Hepatocyte (in vitro differentiated cells): ENCODE data around the gene MACROD2. TPM values are rescaled to one million over a fixed set of nuclear protein-coding genes. Genes with fewer than 3 reads are reported as not detected.

ENCODE experiments used
- DNase-seq: peaks from one replicate; pipeline ENCODE4 v3.0.0-alpha.2; 2016; ENCODE audit warnings: low spot score
- H2AFZ ChIP-seq: fragments of 200-600 bp; sonication (generic); 2 replicates; pipeline ENCODE4 v1.6.0; 2016; ENCODE audit warnings: antibody characterized with exemption, mild to moderate bottlenecking
- H3K27ac ChIP-seq: fragments of 200-600 bp; sonication (generic); 2 replicates; pipeline ENCODE4 v1.5.1; 2016; ENCODE audit warnings: mild to moderate bottlenecking
- H3K27me3 ChIP-seq: fragments of 200-600 bp; sonication (generic); 2 replicates; pipeline ENCODE4 v1.6.1; 2016
- H3K36me3 ChIP-seq: fragments of 200-600 bp; sonication (generic); replicated peaks from 2 replicates; pipeline ENCODE4 v1.5.1; 2016; ENCODE audit warnings: low read depth; ENCODE audit not compliant: insufficient read depth
- H3K4me1 ChIP-seq: fragments of 200-600 bp; sonication (generic); 2 replicates; pipeline ENCODE4 v1.5.1; 2016; ENCODE audit warnings: mild to moderate bottlenecking, moderate library complexity; ENCODE audit not compliant: insufficient read depth
- H3K4me2 ChIP-seq: fragments of 200-600 bp; sonication (generic); 2 replicates; pipeline ENCODE4 v1.6.0; 2016
- H3K4me3 ChIP-seq: fragments of 200-600 bp; sonication (generic); 2 replicates; pipeline ENCODE4 v1.5.1; 2016; ENCODE audit warnings: mild to moderate bottlenecking
- H3K79me2 ChIP-seq: fragments of 200-600 bp; sonication (generic); 2 replicates; pipeline ENCODE4 v1.6.0; 2017; ENCODE audit warnings: mild to moderate bottlenecking
- H3K9me2 ChIP-seq: fragments of 200-600 bp; sonication (generic); replicated peaks from 2 replicates; pipeline ENCODE4 v1.6.0; 2017; ENCODE audit warnings: mild to moderate bottlenecking; ENCODE audit not compliant: insufficient read depth
- H3K9me3 ChIP-seq: fragments of 200-600 bp; sonication (generic); 2 replicates; pipeline ENCODE4 v1.5.1; 2016; ENCODE audit warnings: low read depth, mild to moderate bottlenecking
- H4K20me1 ChIP-seq: fragments of 200-600 bp; sonication (generic); 2 replicates; pipeline ENCODE4 v1.6.0; 2016; ENCODE audit warnings: mild to moderate bottlenecking; ENCODE audit not compliant: insufficient read depth, poor library complexity, severe bottlenecking
- EZH2 ChIP-seq: fragments of 200-600 bp; sonication (generic); IDR thresholded peaks from 2 replicates; pipeline ENCODE4 v1.6.1; 2016; ENCODE audit warnings: antibody characterized with exemption, mild to moderate bottlenecking, borderline replicate concordance
- EZH2phosphoT487 ChIP-seq: fragments of 200-600 bp; sonication (generic); IDR thresholded peaks from one replicate; pipeline ENCODE4 v1.6.1; 2018; ENCODE audit warnings: antibody characterized with exemption, mild to moderate bottlenecking, low read depth, moderate library complexity; ENCODE audit not compliant: unreplicated experiment, severe bottlenecking
- WGBS: methylation state at CpG from one replicate; pipeline ENCODE4 v1.1.6; 2016; ENCODE audit warnings: low lambda C conversion rate; ENCODE audit errors: missing lambda C conversion rate; 5-methylcytosine and 5-hydroxymethylcytosine counted together
- polyA plus RNA-seq: library from polyadenylated mRNA; unstranded; fragments of >200 nt; fragmentation: Nextera tagmentation; extraction: Ambion mirVana; gene quantifications from 2 replicates; pipeline ENCODE4 v1.2.1, GENCODE V29; 2016
- total RNA-seq: library from RNA; depleted of rRNA; stranded (reverse); fragments of >200 nt; gene quantifications from 2 replicates; pipeline ENCODE4 v1.2.3, GENCODE V29; 2014
- TF ChIP-seq, protein P1 (sequence below): fragments of 200-600 bp; sonication (generic); IDR thresholded peaks from 2 replicates; pipeline ENCODE4 v1.5.1; 2016; ENCODE audit warnings: antibody characterized with exemption, mild to moderate bottlenecking; ENCODE audit not compliant: poor library complexity

MACROD2 gene
- total and polyA plus RNA-seq, 2 experiments from 2014 or later, result 2.4 to 3.1 TPM

DNA sequence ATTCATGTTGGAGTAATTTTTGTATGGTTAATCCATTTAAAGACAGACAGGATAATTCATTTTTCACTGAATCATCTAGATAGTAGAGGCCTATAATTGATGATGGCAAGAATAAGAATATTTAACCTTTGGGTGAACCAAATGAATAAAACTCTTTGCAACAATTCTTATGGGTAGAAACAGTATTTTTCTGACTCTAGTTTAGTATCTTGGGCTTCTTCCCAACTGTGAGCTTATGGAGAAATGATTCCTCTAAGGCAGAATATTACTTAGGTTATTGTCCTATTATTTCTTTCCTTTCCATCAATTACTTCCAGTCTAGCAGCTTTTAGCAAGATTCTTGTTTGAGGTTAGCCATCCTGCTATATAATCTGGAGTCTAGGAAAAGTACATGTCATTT lies 1077.0 kb downstream of the MACROD2 start:
- H3K9me2 ChIP-seq, result no peaks in the 10 kb centered on the region
- H2AFZ ChIP-seq, result no peak overlapping the region
- H3K27me3 ChIP-seq, result no peaks in the 10 kb centered on the region
- H3K4me3 ChIP-seq, result no peak overlapping the region
- no peak overlapping the region for H3K27ac ChIP-seq
- H3K79me2 ChIP-seq, result no peaks in the 10 kb centered on the region
- TF ChIP-seq, protein P1, sequence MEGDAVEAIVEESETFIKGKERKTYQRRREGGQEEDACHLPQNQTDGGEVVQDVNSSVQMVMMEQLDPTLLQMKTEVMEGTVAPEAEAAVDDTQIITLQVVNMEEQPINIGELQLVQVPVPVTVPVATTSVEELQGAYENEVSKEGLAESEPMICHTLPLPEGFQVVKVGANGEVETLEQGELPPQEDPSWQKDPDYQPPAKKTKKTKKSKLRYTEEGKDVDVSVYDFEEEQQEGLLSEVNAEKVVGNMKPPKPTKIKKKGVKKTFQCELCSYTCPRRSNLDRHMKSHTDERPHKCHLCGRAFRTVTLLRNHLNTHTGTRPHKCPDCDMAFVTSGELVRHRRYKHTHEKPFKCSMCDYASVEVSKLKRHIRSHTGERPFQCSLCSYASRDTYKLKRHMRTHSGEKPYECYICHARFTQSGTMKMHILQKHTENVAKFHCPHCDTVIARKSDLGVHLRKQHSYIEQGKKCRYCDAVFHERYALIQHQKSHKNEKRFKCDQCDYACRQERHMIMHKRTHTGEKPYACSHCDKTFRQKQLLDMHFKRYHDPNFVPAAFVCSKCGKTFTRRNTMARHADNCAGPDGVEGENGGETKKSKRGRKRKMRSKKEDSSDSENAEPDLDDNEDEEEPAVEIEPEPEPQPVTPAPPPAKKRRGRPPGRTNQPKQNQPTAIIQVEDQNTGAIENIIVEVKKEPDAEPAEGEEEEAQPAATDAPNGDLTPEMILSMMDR, result no peak
- TF ChIP-seq EZH2phosphoT487 (no peak), EZH2 (no peak)
- DNase-seq, result no peak
- H3K4me2 ChIP-seq, result no peak overlapping the region
- peaks cover 5% of the 10 kb centered on the region for H3K4me1 ChIP-seq
- no peaks in the 10 kb centered on the region for H3K36me3 ChIP-seq
- H3K9me3 ChIP-seq, result no peaks in the 10 kb centered on the region
- no peaks in the 10 kb centered on the region for H4K20me1 ChIP-seq

DNA sequence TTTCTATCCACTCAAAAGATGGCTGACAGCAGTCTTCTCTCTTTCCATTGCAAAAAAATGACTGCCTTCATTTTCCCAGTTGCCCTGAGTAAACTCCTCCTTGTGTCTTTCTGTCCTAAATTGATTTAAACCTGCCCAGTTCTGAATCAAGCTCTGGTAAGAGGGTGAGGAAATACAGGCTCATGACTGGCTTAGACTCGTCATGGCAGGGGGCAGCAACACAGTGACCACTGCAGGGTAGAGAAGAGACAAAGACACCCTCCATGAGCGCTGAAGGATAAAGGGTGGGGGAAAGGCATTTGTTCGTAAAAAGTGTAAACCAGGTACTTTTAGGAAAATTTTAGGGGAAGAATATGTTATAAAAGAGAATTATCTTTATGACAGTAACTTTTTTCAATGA lies 1080.3 kb downstream of the MACROD2 start:
- Histone ChIP-seq H3K4me1 (peaks cover 5% of the 10 kb centered on the region), H3K4me2 (no peak overlapping the region), H3K27me3 (no peaks in the 10 kb centered on the region), H3K27ac (no peak overlapping the region), H3K4me3 (no peak overlapping the region), H4K20me1 (no peaks in the 10 kb centered on the region), H3K79me2 (no peaks in the 10 kb centered on the region), H3K36me3 (no peaks in the 10 kb centered on the region), H3K9me3 (no peaks in the 10 kb centered on the region), H3K9me2 (no peaks in the 10 kb centered on the region), H2AFZ (no peak overlapping the region)
- no peak for DNase-seq
- 86% methylated on average over 3 of the region's 3 CpGs for WGBS
- no peak for TF ChIP-seq EZH2
- TF ChIP-seq, protein P1, result no peak
- TF ChIP-seq EZH2phosphoT487, result no peak

DNA sequence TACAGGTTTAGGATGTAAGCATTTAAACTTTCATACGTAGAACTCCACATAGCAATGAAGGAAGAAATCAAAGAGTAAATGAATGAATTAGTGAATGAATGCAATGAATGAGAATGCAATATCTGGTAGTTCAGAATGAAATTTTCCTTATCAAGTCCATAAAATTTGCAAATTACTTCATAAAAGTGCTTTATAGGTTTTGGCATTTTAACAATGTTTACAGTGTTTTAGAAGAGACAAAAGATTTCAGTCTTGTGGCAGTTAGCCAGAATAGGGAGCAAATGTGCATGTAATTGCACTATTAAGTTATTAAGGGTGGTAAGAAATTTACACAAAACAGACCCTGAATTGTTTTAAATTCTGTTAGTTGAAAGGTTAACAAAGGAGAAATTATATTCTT lies 1081.5 kb downstream of the MACROD2 start:
- no peaks in the 10 kb centered on the region for H3K79me2 ChIP-seq
- no peaks in the 10 kb centered on the region for H3K27me3 ChIP-seq
- H3K9me2 ChIP-seq, result no peaks in the 10 kb centered on the region
- no peak for DNase-seq
- H2AFZ ChIP-seq, result no peak overlapping the region
- H3K4me3 ChIP-seq, result no peak overlapping the region
- H3K27ac ChIP-seq, result no peak overlapping the region
- H3K36me3 ChIP-seq, result no peaks in the 10 kb centered on the region
- H4K20me1 ChIP-seq, result no peaks in the 10 kb centered on the region
- H3K4me1 ChIP-seq, result peaks cover 5% of the 10 kb centered on the region
- no peak overlapping the region for H3K4me2 ChIP-seq
- no peaks in the 10 kb centered on the region for H3K9me3 ChIP-seq
- TF ChIP-seq, protein P1, result no peak
- TF ChIP-seq EZH2phosphoT487, result no peak
- no peak for TF ChIP-seq EZH2
- 76% methylated on average over 1 of the region's 1 CpG for WGBS

GRCh38 chr20:15077733-15078250 lies 1082.5 kb downstream of the MACROD2 start:
- Histone ChIP-seq H3K4me3 (no peak overlapping the region), H3K36me3 (no peaks in the 10 kb centered on the region), H4K20me1 (no peaks in the 10 kb centered on the region), H2AFZ (no peak overlapping the region), H3K79me2 (no peaks in the 10 kb centered on the region), H3K4me1 (peaks cover 5% of the 10 kb centered on the region), H3K4me2 (no peak overlapping the region), H3K27ac (no peak overlapping the region), H3K27me3 (no peaks in the 10 kb centered on the region), H3K9me2 (no peaks in the 10 kb centered on the region), H3K9me3 (no peaks in the 10 kb centered on the region)
- 62% methylated on average over 6 of the region's 6 CpGs for WGBS
- DNase-seq, result no peak
- TF ChIP-seq, protein P1, result no peak
- TF ChIP-seq EZH2, result no peak
- TF ChIP-seq EZH2phosphoT487, result no peak
